Stimulated activated effector memory CD8-positive, alpha-beta T cell treated with anti-CD3 and anti-CD28 coated beads, Interleukin-12 subunit alpha, Interleukin-12 subunit beta, amount 100 ng/mL, for 72 hours (primary cell): ENCODE data around the gene RNF103.

Experiments
- ATAC-seq: fragments of 150-1000 bp; cut with Tn5 transposase; 2 replicates; pipeline ENCODE4 v1.10.0; 2021
- DNase-seq, 2 donors: peaks; one replicate each; pipeline ENCODE4 v3.0.0; 2021 to 2022; ENCODE audit warnings: low spot score in 2 of 2
- H3K27ac Mint-ChIP-seq: one replicate; pipeline ENCODE4 v1.8.0; 2022; ENCODE audit warnings: mild to moderate bottlenecking, mixed read lengths
- H3K36me3 Mint-ChIP-seq: one replicate; pipeline ENCODE4 v1.8.0; 2022; ENCODE audit warnings: mild to moderate bottlenecking, mixed read lengths
- H3K4me1 Mint-ChIP-seq: one replicate; pipeline ENCODE4 v1.8.0; 2022; ENCODE audit warnings: mixed read lengths
- H3K4me3 Mint-ChIP-seq: one replicate; pipeline ENCODE4 v1.8.0; 2022; ENCODE audit warnings: mild to moderate bottlenecking, mixed read lengths
- H3K9me3 Mint-ChIP-seq: one replicate; pipeline ENCODE4 v1.8.0; 2022; ENCODE audit warnings: mixed read lengths

RNF103 gene

GRCh38 chr2:86562922-86563649 is 60.6 kb downstream of the RNF103 start, which contains the start of gene CHMP3:
TSS of gene CHMP3 (minus strand) at chr2:86563443. CDS start at chr2:86563348, 95 bp downstream.
- H3K27ac Mint-ChIP-seq = peak within 1 kb of the TSS; percentile 99
- ATAC-seq = peak; percentile 93
- no peaks in the 10 kb centered on the region for H3K9me3 Mint-ChIP-seq

GRCh38 chr2:86562485-86562921 is 61.2 kb downstream of the RNF103 start:
- Mint-ChIP-seq H3K4me3 (peak overlapping the region; percentile 86), H3K9me3 (no peaks in the 10 kb centered on the region), H3K4me1 (peaks cover 17% of the 10 kb centered on the region), H3K27ac (peak overlapping the region; percentile 99), H3K36me3 (peaks cover 15% of the 10 kb centered on the region)
- ATAC-seq = no peak
- DNase-seq = no peak

More at GRCh38 chr2:86562922-86563649, 60.6 kb downstream of the RNF103 start, which contains the start of gene CHMP3:
- DNase-seq = peak; percentile 94 to 99
- Mint-ChIP-seq H3K4me3 (peak within 1 kb of the TSS; percentile 86), H3K36me3 (peaks cover 15% of the 10 kb centered on the region), H3K4me1 (peaks cover 17% of the 10 kb centered on the region)

- no peak overlapping the region for H3K4me3 Mint-ChIP-seq
- H3K27ac Mint-ChIP-seq = no peak overlapping the region
- no peak for DNase-seq
- ATAC-seq = no peak
- H3K9me3 Mint-ChIP-seq = no peaks in the 10 kb centered on the region
- peaks cover 7% of the 10 kb centered on the region for H3K36me3 Mint-ChIP-seq
- H3K4me1 Mint-ChIP-seq = peaks cover 15% of the 10 kb centered on the region
Observed at GRCh38 chr2:86557836-86558235, 65.8 kb downstream of the RNF103 start.

- Mint-ChIP-seq H3K4me1 (peaks cover 15% of the 10 kb centered on the region), H3K36me3 (no peaks in the 10 kb centered on the region), H3K9me3 (no peaks in the 10 kb centered on the region), H3K27ac (no peak overlapping the region), H3K4me3 (no peak overlapping the region)
- no peak for DNase-seq
- no peak for ATAC-seq
Observed at GRCh38 chr2:86556508-86556907, 67.2 kb downstream of the RNF103 start.
